HG03354 (cell line): ENCODE measurements around the gene COQ8B.
A peak's percentile ranks its signal among the peaks of the same experiment; 100 is the strongest.
"Not testable (repeated sequence)": the region's sequence is repeated elsewhere in the genome, so short reads cannot be mapped to it uniquely, and the experiment has no call there.

ENCODE experiments used
- ATAC-seq: cut with Tn5 transposase; IDR thresholded peaks from one replicate; pipeline ENCODE4 v1.9.1; 2021; ENCODE audit warnings: mild to moderate bottlenecking; ENCODE audit not compliant: unreplicated experiment, poor library complexity, severe bottlenecking

The COQ8B gene

DNA sequence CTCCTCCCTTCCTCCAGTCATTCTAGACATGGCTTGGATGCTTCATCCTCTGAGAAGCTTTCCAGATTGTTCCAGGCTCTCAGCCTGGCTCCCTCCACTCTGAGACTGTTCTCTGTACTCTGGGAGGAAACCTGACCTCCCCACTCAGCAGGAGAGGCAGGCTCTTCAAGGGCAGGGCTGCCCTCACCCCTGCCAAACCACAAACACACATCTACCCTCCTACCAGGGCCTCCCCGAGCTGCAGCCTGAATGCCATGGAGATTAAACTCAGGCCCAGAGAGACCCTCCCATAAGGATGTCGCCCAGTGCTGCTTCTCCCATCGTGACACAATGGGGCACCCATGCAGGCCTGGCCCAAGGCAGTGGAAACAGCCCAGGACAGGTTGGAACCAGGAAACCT is 42.4 kb downstream of the COQ8B start:
- ATAC-seq = no peak

DNA sequence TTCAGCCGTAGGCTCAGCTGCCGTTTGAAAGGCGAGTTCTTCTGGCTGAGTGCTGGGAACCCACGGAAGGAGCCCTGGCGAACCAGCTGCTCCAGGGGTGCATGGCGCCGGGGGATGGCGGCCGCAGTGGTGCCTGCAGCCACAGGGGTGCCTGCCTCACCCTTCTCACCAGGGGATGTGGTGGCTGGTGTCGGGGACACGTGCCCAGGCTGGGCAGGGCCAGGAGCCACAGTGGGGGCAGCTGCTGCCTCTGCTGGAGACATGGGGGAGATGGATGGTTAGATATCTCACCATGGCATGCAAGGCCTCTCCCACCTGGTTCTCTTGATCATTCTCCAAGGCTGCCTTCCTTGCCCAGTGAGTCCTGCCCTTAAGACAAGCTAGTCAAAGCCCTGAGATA is 43.3 kb downstream of the COQ8B start:
- no peak for ATAC-seq

DNA sequence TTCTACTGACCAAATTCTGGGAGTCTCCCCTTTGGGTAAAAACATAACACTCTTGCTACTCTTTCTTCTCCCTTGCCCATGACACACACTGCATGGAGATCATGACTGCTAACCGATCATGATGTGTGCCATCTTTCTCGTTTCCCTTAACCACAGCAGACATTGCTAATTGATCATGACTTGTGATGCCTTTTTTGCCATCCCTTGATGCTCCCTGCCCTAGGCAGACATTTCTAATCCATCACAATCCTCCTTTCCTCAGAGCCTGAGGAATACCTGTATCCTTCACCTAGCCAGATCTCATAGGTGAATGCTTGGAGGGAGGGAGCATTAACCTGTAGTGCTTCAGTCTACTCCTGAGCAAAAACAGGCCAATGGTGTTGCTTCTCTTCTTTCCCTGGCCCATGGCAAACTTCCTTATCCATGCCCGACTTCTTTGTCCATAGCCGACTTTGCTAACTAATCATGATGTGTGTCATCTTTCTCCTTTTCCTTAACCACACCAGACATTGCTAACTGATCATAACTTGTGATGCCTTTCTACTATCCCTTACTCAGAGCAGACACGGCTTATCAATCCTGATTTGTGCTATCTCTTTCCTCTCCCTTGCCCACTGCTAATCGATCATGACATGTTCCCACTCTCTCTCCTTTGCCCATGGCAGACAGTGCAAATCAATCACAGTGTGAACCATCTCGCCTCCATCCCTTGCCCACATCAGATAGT is 44.0 kb downstream of the COQ8B start:
- ATAC-seq = no peak

DNA sequence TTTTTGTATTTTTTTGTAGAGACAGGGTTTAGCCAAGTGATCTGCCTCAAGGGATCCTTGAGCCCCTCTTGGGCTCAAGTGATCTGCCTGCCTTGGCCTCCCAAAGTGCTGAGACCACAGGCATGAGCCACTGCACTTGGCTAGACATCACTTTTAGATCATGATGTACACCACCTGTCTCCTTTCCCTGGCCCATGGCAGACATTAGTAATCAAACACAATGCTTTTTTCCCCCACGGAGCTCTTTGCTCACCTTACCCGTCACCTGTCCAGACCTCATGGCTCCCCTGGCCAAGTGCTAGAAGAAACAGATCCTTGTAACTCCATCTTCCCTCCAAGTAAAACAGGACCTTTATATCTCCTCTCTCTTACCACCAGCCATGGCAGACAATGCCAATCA is 44.6 kb downstream of the COQ8B start:
- ATAC-seq = no peak

DNA sequence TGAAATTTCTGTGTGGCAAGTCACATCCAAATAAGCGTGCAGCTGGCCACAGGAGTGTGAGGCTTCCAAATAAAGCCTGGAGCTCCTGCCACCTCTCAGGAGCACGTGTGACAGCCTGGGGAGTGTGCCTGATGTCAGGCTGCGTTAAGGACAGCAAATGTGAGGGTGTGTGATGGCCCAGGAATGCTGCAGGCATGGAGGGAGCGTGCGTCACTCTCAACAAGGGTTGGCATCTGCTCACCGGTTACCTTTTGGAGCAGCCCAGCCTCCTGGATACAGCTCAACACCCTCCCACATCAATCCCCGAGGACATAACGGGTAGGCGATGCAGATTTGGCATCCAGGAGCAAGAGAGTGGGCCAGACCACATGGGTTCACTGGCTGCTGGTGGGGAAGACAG is 45.3 kb downstream of the COQ8B start:
- no peak for ATAC-seq

DNA sequence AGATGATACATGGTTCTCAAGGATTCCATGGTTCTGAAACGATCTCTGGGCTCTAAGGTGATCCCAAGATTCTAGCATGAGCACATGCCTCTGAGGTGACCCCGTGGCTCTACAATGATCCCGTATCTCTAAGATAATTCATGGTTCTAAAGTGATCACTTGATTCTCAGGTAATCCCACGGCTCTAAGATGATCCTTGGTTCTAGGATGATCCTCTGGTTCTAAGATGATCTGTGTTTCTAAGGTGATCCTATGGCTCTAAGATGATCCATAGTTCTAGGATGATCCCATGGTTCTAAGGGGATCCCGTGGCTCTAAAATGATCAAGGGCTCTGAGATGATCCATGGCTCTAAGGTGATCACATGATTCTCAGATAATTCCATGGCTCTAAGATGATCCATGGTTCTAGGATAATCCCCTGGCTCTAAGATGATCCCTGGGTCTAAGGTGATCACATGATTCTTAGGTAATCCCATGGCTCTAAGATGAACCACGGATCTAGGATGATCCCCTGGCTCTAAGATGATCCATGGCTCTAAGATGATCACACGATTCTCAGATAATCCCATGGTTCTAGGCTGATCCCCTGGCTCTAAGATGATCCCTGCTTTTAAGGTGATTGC is 47.6 kb downstream of the COQ8B start:
- ATAC-seq = no peak

DNA sequence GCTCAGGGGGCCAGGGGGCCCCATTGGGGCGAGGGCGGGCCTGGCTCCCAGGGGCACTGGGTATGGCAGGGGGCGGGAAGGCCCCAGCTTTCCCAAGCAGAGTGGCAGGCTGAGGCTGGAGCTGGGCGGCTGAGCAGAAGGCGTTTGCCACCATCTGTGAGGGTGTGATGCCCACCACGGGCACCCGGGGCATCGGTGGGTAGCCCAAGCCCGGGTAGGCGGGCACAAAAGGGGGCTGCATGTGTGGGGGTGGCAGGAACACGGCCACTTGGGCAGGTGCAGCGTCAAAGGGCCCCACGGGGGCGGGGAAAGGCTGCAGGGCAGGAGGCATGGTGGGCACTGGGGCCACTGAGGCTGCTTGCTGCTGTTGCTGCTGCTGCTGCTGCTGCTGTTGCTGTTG is 49.1 kb downstream of the COQ8B start:
- ATAC-seq = no peak

DNA sequence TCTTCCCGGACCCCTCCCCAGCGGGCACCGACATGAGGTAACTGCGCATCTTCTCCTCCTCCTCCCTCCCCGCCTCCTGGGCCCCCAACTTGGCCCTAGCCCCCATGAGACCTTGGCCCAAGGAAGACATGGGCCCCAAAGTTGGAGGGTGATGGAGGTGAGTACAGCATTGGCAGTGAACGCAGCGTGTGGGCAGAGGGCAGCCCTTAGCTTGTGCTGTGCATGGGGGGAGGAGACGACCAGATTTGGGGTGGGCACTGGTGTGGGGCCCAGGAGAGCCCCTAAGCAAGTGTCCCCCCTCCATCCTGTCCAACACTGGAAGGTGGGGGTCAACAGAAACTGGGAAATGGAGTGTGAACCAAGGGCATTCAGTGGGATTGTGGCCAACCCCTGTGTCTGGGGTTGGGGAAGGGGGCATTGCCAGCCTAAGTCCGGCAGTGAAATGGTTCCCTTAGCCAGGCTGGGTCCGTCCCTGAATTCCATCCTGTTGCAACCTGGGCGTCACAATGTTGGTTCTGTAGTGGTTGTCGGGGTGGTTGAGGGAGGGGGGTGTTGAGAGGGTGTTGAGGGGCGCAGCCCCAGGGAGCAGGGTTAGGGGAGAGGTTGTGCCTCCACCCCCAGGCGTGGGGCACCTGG is 49.8 kb downstream of the COQ8B start:
- ATAC-seq = no peak

DNA sequence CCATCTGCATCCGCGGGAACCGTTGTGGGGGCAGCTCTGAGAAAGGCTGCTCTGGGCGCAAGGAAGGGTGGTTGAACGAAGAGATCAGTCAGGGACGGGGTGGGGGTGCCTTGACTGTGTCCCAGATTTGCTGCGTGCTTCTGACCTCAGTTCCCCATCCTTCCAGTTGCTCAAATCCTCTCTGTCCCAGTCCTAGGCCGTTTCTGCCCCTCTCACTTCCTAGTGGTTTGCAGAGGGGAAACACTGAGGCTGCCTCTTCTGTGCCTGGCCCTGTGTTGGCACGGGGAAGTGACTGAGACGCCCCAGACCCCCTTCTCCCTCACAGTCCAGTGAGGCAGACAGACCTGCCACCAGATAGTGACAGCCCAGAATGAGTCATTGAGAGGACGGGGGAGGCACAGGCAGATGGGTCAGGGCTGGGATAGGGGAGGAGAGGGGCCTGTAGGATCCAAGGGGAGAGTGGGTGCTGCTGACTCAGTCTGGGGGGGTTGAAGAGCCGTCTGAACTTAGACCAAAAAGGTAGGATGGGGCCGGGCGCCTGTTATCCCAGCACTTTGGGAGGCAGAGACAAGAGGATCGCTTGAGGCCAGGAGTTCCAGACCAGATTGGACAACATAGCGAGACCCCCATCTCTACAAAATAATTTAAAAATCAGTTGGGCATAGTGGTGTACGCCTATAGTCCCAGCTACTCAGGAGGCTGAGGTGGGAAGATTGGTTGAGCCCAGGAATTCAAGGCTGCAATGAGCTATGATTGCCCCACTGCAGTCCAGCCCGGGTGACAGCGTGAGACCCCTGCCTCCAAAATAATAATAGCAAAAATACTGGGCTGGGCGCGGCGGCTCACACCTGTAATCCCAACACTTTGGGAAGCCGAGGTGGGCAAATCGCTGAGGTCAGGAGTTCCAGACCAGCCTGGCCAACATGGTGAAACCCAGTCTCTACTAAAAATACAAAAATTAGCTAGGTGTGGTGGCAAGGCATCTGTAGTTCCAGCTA is 52.7 kb downstream of the COQ8B start:
- no peak for ATAC-seq

DNA sequence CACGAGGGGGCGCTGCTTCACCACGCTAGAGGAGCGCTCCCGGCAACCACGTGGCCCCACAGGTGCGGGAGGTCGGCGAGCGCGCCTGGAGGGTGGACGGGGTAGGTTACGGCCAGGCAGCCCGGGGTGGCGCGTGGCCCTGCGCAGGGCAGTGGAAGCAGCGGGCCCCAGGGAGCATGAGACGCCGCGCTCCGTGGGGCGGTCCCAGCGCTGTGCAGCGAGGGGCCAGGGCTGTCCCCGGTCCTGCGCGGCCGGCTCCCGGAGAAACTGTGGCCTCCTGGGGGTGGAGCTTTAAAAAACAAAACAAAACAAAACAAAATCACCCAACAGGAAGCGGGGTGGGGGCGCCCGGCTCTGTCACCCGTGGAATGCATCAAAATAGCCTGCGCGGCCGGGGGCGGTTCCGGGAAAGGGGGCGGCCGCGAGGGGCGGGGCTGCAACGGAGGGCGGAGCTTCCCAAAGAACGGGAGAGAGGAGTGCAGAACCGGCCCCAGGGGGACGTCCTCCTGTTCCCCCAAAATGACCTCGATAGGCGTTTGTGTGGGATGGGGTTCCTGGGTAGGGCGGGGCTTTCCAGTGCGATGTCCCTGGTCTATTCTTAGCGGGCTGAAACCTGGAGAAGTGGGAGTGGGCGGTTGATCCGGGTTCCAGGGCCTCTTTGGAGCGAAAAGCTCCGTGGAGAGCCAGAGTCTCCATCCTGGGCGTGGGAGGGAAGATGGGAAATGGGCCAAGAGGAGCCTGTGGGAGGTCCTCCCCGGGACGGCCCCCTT is 53.6 kb downstream of the COQ8B start:
- peak; percentile 84 for ATAC-seq

DNA sequence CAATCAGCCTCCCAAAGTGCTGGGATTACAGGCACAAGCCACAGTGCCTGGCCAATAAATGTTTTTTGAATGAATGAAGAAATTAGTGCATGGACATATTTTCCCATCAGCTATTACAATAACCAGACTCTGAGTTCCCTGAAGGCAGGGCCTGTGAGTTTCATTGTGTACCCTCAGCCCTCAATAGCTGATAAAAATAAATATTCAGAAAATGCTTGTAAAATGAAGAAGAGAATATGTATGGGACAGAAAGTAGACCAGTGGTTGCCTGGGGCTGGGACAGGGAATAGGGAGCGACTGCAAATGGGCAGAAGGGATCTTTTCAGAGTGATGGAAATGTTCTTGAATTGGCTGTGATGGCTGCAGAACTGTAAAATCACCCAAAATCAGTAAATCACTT is 55.1 kb downstream of the COQ8B start:
- ATAC-seq = no peak

DNA sequence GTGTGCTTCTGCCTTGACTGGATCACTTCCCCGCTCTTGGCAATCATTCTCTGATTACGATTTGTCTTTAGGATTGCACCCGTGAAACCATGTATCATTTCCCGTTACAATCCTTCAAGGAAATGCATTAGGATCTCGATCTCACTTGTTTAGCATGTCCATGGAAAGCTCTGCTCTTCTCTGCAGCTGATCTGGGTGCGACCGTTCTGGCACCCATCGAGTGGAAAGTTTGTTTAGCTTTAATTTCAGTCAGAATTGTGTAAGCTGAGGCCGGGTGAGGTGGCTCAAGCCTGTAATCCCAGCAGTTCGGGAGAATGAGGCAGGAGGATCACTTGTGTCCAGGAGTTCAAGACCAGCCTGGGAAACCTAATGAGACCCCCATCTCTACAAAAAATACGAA is 57.1 kb downstream of the COQ8B start:
- ATAC-seq = no peak

DNA sequence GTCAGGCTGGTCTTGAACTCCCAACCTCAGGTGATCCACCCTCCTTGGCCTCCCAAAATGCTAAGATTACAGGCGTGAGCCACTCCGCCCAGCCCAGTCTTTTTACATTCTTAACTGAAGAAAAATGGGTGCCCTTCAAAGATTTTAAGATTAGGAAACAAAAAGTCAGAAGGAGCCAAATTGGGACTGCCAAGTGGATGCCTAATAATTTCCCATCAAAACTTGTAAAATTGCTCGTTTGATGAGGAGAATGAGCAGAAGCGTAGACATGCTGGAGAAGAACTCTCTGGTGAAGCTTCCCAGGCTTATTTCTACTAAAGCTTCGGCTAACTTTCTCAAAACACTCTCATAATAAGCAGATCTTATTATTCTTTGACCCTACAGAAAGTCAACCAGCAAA is 57.6 kb downstream of the COQ8B start:
- no peak for ATAC-seq

DNA sequence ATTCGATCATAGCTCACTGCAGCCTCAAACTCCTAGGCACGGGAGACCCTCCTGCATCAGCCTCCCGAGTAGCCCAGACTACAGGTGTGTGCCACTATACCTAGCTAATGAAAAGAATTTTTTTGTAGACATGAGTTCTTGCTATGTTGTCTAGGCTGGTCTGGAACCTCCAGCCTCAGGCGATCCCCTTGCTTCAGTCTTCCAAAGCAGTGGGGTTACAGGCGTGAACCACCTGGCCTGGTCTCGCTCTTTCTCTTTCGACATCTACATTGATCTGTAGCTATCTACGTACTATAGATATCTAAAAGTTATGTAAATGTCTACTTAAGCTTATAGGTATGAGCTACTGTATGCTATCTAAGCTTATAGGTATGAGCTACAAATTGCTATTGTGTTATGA is 58.7 kb downstream of the COQ8B start:
- no peak for ATAC-seq

DNA sequence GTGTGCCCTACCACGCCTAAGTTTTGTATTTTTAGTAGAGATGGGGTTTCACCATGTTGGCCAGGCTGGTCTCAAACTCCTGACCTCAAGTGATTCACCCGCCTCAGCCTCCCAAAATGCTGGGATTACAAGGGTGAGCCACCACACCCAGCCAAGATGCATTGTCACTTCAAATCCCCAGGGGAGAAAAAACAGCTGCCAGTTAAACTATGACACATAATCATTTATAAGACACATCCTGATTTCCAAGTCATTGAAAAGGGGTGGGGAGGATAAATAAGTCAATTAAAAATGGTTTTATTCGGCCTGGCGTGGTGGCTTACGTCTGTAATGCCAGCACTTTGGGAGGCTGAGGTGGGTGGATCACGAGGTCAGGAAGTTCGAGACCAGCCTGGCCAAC is 61.0 kb downstream of the COQ8B start:
- ATAC-seq = not testable (repeated sequence)

DNA sequence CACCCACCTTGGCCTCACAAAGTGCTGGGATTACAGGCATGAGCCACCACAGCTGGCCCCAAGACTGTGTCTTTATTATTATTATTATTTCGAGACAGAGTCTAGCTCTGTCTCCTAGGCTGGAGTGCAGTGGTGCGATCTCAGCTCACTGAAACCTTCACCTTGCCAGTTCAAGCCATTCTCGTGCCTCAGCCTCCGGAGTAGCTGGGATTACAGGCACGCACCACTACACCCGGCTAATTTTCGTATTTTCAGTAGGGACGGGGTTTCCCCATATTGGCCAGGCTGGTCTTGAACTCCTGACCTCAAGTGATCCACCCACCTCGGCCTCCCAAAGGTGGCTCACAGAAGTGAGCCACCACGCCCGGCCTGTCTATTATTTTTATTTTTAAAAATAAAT is 64.4 kb downstream of the COQ8B start:
- not testable (repeated sequence) for ATAC-seq

DNA sequence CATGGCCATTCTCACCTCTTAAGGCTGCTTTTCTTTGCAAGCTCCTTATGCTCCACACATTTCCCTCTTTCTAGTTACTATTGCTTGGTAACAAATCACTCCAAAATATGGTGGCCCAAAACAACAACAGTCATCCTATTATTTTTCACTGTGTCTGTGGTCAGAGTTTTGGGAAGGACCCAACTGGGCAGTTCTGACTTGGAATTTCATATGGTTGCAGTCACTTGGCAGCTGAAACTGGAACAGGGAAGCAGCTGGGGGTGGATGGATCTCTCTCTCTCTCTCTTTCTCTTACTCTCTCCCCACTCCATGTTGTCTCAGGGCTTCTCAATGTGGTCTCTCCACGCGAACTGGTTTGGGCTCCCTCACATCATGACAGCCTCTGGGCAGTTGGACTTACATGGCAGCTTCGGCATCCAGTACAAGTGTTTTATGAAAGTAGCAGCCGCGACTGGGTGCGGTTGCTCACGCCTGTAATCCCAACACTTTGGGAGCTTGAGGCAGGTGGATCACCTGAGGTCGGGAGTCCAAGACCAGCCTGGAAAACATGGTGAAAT is 65.9 kb downstream of the COQ8B start:
- ATAC-seq = no peak

DNA sequence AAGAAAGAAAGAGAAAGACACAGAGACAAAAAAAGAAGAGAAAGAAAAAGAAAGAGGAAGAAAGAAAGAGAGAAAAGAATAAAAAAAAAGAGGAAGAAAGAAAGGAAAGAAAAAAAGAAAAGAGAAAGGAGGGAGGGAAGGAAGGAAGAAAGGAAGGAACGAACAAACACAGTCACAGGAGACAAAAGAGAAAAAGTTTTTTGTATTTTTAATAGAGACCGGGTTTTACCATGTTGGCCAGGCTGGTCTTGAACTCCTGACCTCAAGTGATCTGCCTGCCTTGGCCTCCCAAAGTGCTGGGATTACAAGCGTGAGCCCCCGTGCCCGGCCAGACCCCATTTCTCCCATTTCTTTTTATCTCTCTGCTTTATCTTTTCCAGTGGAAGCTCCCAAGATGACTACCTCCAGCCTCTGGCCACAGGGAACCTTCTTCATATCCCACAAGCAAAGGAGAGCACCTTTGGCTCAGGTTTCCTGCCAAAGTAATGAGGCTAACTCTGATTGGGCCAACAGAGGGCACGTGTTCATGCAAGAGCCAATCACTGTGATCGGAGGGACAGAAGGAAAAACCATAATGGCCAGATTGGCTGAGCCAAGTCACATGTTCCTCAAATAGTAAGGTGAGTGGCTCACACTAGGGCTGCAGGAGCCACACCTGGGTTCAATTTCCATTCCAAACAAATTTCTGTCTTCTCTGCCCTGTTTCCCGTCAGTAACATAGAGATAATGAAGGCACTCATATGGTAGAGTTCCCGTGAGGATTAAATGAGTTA is 66.6 kb downstream of the COQ8B start:
- not testable (repeated sequence) for ATAC-seq
